ENCODE data around the gene CACHD1.

- no peak for TF ChIP-seq CTCF (IDR thresholded peaks at IDR 0.05; ENCODE audit: low read depth, low read length)
- TF ChIP-seq MAX (IDR thresholded peaks at IDR 0.05; ENCODE audit: low read depth, low read length), result no peak
- TF ChIP-seq POLR2A (IDR thresholded peaks at IDR 0.05; ENCODE audit: extremely low read depth, insufficient read length), result no peak
- no peak for TF ChIP-seq MYC (IDR thresholded peaks at IDR 0.05; ENCODE audit: low read depth, low read length)
Measured at GRCh38 chr1:64424412-64424811, 45.5 kb upstream of the CACHD1 start.

Measured in NB4 (cell line).